Measurements from ENCODE around the gene MIER2.

The MIER2 gene

GRCh38 chr19:290372-291005 is 54.1 kb downstream of the MIER2 start:
- peaks cover 5% of the 10 kb centered on the region for H3K4me1 Mint-ChIP-seq
- H3K27ac Mint-ChIP-seq, result no peak overlapping the region
- DNase-seq, result no peak
- no peaks in the 10 kb centered on the region for H3K36me3 Mint-ChIP-seq
- H3K4me3 Mint-ChIP-seq, result no peak overlapping the region
- peaks cover 70% of the 10 kb centered on the region for H3K27me3 Mint-ChIP-seq
- CTCF ChIA-PET, result interaction anchor here (0.6 kb wide), 1 partner anchor 18 kb away, joined by 3 read pairs; no protein-coding TSS in a partner anchor
- no peaks in the 10 kb centered on the region for H3K9me3 Mint-ChIP-seq

- Mint-ChIP-seq H3K4me3 (no peak overlapping the region), H3K27me3 (peaks cover 63% of the 10 kb centered on the region), H3K9me3 (no peaks in the 10 kb centered on the region), H3K27ac (no peak overlapping the region), H3K36me3 (no peaks in the 10 kb centered on the region), H3K4me1 (peaks cover 5% of the 10 kb centered on the region)
- peak; percentile 50 for DNase-seq
- CTCF ChIA-PET, result interaction anchor here (0.6 kb wide), 1 partner anchor 17 kb away, joined by 3 read pairs; no protein-coding TSS in a partner anchor
These were observed 54.8 kb downstream of the MIER2 start for GRCh38 chr19:289651-290371.

GRCh38 chr19:288911-289310 is 55.7 kb downstream of the MIER2 start:
- peaks cover 5% of the 10 kb centered on the region for H3K4me1 Mint-ChIP-seq
- H3K27ac Mint-ChIP-seq, result no peak overlapping the region
- H3K9me3 Mint-ChIP-seq, result no peaks in the 10 kb centered on the region
- H3K36me3 Mint-ChIP-seq, result no peaks in the 10 kb centered on the region
- no peak overlapping the region for H3K4me3 Mint-ChIP-seq
- DNase-seq, result no peak
- peaks cover 54% of the 10 kb centered on the region for H3K27me3 Mint-ChIP-seq
- CTCF ChIA-PET, result no interaction called here

- no peak overlapping the region for H3K27ac Mint-ChIP-seq
- peaks cover 5% of the 10 kb centered on the region for H3K4me1 Mint-ChIP-seq
- no peak for DNase-seq
- peaks cover 39% of the 10 kb centered on the region for H3K27me3 Mint-ChIP-seq
- H3K36me3 Mint-ChIP-seq, result no peaks in the 10 kb centered on the region
- CTCF ChIA-PET, result no interaction called here
- no peaks in the 10 kb centered on the region for H3K9me3 Mint-ChIP-seq
- H3K4me3 Mint-ChIP-seq, result no peak overlapping the region
These were observed 57.2 kb downstream of the MIER2 start for GRCh38 chr19:287381-287871.

GRCh38 chr19:283395-283794 is 61.2 kb downstream of the MIER2 start:
- DNase-seq, result no peak
- Mint-ChIP-seq H3K4me3 (no peak overlapping the region), H3K4me1 (no peaks in the 10 kb centered on the region), H3K36me3 (no peaks in the 10 kb centered on the region), H3K27me3 (peaks cover 19% of the 10 kb centered on the region), H3K27ac (no peak overlapping the region), H3K9me3 (no peaks in the 10 kb centered on the region)
- CTCF ChIA-PET, result no interaction called here

GRCh38 chr19:282501-282900 is 62.1 kb downstream of the MIER2 start:
- H3K27me3 Mint-ChIP-seq, result peaks cover 15% of the 10 kb centered on the region
- H3K27ac Mint-ChIP-seq, result no peak overlapping the region
- H3K4me3 Mint-ChIP-seq, result no peak overlapping the region
- no peaks in the 10 kb centered on the region for H3K9me3 Mint-ChIP-seq
- CTCF ChIA-PET, result no interaction called here
- H3K4me1 Mint-ChIP-seq, result no peaks in the 10 kb centered on the region
- H3K36me3 Mint-ChIP-seq, result no peaks in the 10 kb centered on the region
- DNase-seq, result no peak

- CTCF ChIA-PET, result no interaction called here
- Mint-ChIP-seq H3K27me3 (peaks cover 20% of the 10 kb centered on the region), H3K36me3 (no peaks in the 10 kb centered on the region), H3K27ac (no peak overlapping the region), H3K4me1 (no peaks in the 10 kb centered on the region), H3K4me3 (no peak overlapping the region), H3K9me3 (no peaks in the 10 kb centered on the region)
- no peak for DNase-seq
These were observed 62.6 kb downstream of the MIER2 start for GRCh38 chr19:281992-282391.

GRCh38 chr19:281156-281853 is 63.3 kb downstream of the MIER2 start:
- Mint-ChIP-seq H3K4me3 (no peak overlapping the region), H3K36me3 (no peaks in the 10 kb centered on the region), H3K4me1 (no peaks in the 10 kb centered on the region), H3K27me3 (peaks cover 20% of the 10 kb centered on the region), H3K9me3 (no peaks in the 10 kb centered on the region), H3K27ac (no peak overlapping the region)
- no peak for DNase-seq
- CTCF ChIA-PET, result no interaction called here

GRCh38 chr19:280541-281009 is 64.0 kb downstream of the MIER2 start:
- no peak overlapping the region for H3K27ac Mint-ChIP-seq
- H3K9me3 Mint-ChIP-seq, result no peaks in the 10 kb centered on the region
- H3K4me3 Mint-ChIP-seq, result no peak overlapping the region
- CTCF ChIA-PET, result interaction anchor here (1.0 kb wide), 1 partner anchor 13 kb away, joined by 3 read pairs; no protein-coding TSS in a partner anchor
- DNase-seq, result no peak
- H3K36me3 Mint-ChIP-seq, result no peaks in the 10 kb centered on the region
- H3K4me1 Mint-ChIP-seq, result no peaks in the 10 kb centered on the region
- H3K27me3 Mint-ChIP-seq, result peaks cover 24% of the 10 kb centered on the region

- no peak for DNase-seq
- no peaks in the 10 kb centered on the region for H3K9me3 Mint-ChIP-seq
- no peak overlapping the region for H3K27ac Mint-ChIP-seq
- no peaks in the 10 kb centered on the region for H3K36me3 Mint-ChIP-seq
- no peak overlapping the region for H3K4me3 Mint-ChIP-seq
- CTCF ChIA-PET, result interaction anchor here (1.0 to 1.1 kb wide), 2 partner anchors 12 to 231 kb away, joined by 3 read pairs; no protein-coding TSS in a partner anchor
- H3K27me3 Mint-ChIP-seq, result peaks cover 29% of the 10 kb centered on the region
- H3K4me1 Mint-ChIP-seq, result no peaks in the 10 kb centered on the region
These were observed 64.9 kb downstream of the MIER2 start for GRCh38 chr19:279656-280055.

- Mint-ChIP-seq H3K36me3 (no peaks in the 10 kb centered on the region), H3K27ac (no peak overlapping the region), H3K4me3 (no peak overlapping the region), H3K4me1 (no peaks in the 10 kb centered on the region), H3K9me3 (no peaks in the 10 kb centered on the region), H3K27me3 (peaks cover 30% of the 10 kb centered on the region)
- CTCF ChIA-PET, result interaction anchor here (1.1 kb wide), 1 partner anchor 232 kb away, joined by 3 read pairs; no protein-coding TSS in a partner anchor
- no peak for DNase-seq
These were observed 65.4 kb downstream of the MIER2 start for GRCh38 chr19:279231-279630.

- H3K27me3 Mint-ChIP-seq, result peaks cover 30% of the 10 kb centered on the region
- H3K27ac Mint-ChIP-seq, result no peak overlapping the region
- no peak for DNase-seq
- H3K4me1 Mint-ChIP-seq, result no peaks in the 10 kb centered on the region
- CTCF ChIA-PET, result no interaction called here
- no peaks in the 10 kb centered on the region for H3K36me3 Mint-ChIP-seq
- no peaks in the 10 kb centered on the region for H3K9me3 Mint-ChIP-seq
- H3K4me3 Mint-ChIP-seq, result no peak overlapping the region
These were observed 66.9 kb downstream of the MIER2 start for GRCh38 chr19:277581-278165.

GRCh38 chr19:277131-277530 is 67.5 kb downstream of the MIER2 start:
- CTCF ChIA-PET, result no interaction called here
- H3K4me3 Mint-ChIP-seq, result no peak overlapping the region
- H3K27me3 Mint-ChIP-seq, result peaks cover 30% of the 10 kb centered on the region
- no peaks in the 10 kb centered on the region for H3K9me3 Mint-ChIP-seq
- no peaks in the 10 kb centered on the region for H3K4me1 Mint-ChIP-seq
- H3K27ac Mint-ChIP-seq, result no peak overlapping the region
- H3K36me3 Mint-ChIP-seq, result no peaks in the 10 kb centered on the region
- DNase-seq, result no peak

GRCh38 chr19:275958-276646 is 68.5 kb downstream of the MIER2 start:
- Mint-ChIP-seq H3K4me1 (no peaks in the 10 kb centered on the region), H3K9me3 (no peaks in the 10 kb centered on the region), H3K36me3 (no peaks in the 10 kb centered on the region), H3K4me3 (no peak overlapping the region), H3K27ac (no peak overlapping the region), H3K27me3 (peaks cover 30% of the 10 kb centered on the region)
- no peak for DNase-seq
- CTCF ChIA-PET, result no interaction called here

All from activated naive CD4-positive, alpha-beta T cell treated with anti-CD3 and anti-CD28 coated beads, Interleukin-2, amount 10 ng/mL, durations not matched to agents 7 days and 5 days (primary cell).